HepG2 (cell line): ENCODE measurements around the gene KAT7. TPM values are rescaled to one million over a fixed set of nuclear protein-coding genes. Genes with fewer than 3 reads are reported as not detected.

ENCODE experiments used
- CBFB ChIP-seq: sonication (generic); formaldehyde crosslinking; IDR thresholded peaks from 2 replicates; pipeline ENCODE4 v1.4.0; 2020; ENCODE audit warnings: missing genetic modification reagents
- CBX1 ChIP-seq: IDR thresholded peaks from one replicate; pipeline ENCODE4 v1.6.1; 2016; ENCODE audit warnings: antibody characterized with exemption, low read depth
- CREBL2 ChIP-seq: sonication (generic); formaldehyde crosslinking; IDR thresholded peaks from 2 replicates; pipeline ENCODE4 v1.8.1; 2023; ENCODE audit warnings: missing genetic modification reagents, mild to moderate bottlenecking, borderline replicate concordance
- ESRRA ChIP-seq: sonication (generic); formaldehyde crosslinking; IDR thresholded peaks from 2 replicates; pipeline ENCODE4 v1.5.1; 2020; ENCODE audit warnings: mild to moderate bottlenecking, low read depth, missing genetic modification reagents
- FIP1L1 ChIP-seq: fragments of 200-400 bp; formaldehyde crosslinking; IDR thresholded peaks from 2 replicates; pipeline ENCODE4 v1.6.1; 2018; ENCODE audit warnings: low read depth, mild to moderate bottlenecking, low read length, moderate library complexity, borderline replicate concordance; ENCODE audit not compliant: insufficient read depth
- FOSL2 ChIP-seq: sonication (generic); formaldehyde crosslinking; IDR thresholded peaks from 2 replicates; pipeline ENCODE4 v1.4.0; 2020; ENCODE audit warnings: missing genetic modification reagents
- GABPA ChIP-seq, 2 experiments: IDR thresholded peaks; 2 replicates each; pipeline ENCODE4 v1.6.1; 2011 to 2016; ENCODE audit warnings: low read depth in 2 of 2, low read length in 1 of 2, missing biosample characterization in 1 of 2, missing genetic modification characterization in 1 of 2
- GABPB1 ChIP-seq: IDR thresholded peaks from 2 replicates; pipeline ENCODE4 v1.6.1; 2016; ENCODE audit warnings: mild to moderate bottlenecking, missing genetic modification reagents, moderate library complexity, missing compliant biosample characterization
- KAT8 ChIP-seq: IDR thresholded peaks from 2 replicates; pipeline ENCODE4 v1.6.1; 2016; ENCODE audit warnings: missing genetic modification reagents, missing compliant biosample characterization
- KLF6 ChIP-seq: IDR thresholded peaks from 2 replicates; pipeline ENCODE4 v1.8.0; 2016; ENCODE audit warnings: missing biosample characterization, missing genetic modification reagents
- MYC ChIP-seq: sonication (generic); formaldehyde crosslinking; IDR thresholded peaks from 2 replicates; pipeline ENCODE4 v1.9.0; 2021; ENCODE audit warnings: missing genetic modification reagents, borderline replicate concordance
- NR1H2 ChIP-seq: sonication (generic); formaldehyde crosslinking; IDR thresholded peaks from 2 replicates; pipeline ENCODE4 v1.8.1; 2022; ENCODE audit warnings: low read depth, missing genetic modification reagents, borderline replicate concordance
- POGZ ChIP-seq: sonication (generic); formaldehyde crosslinking; IDR thresholded peaks from 2 replicates; pipeline ENCODE4 v1.4.0; 2020; ENCODE audit warnings: mild to moderate bottlenecking, missing genetic modification reagents
- RERE ChIP-seq: IDR thresholded peaks from 2 replicates; pipeline ENCODE4 v1.6.1; 2016; ENCODE audit warnings: low read depth, missing genetic modification reagents, missing compliant biosample characterization
- SP1 ChIP-seq, 2 experiments: fragments of 450-650 bp in 1 of 2; sonication (generic) in 1 of 2; formaldehyde crosslinking in 1 of 2; IDR thresholded peaks; 2 replicates each; pipeline versions ENCODE4 v1.4.0 to v1.6.1; 2016 to 2020; ENCODE audit warnings: missing genetic modification reagents in 1 of 2
- SPEN ChIP-seq: sonication (generic); formaldehyde crosslinking; IDR thresholded peaks from 2 replicates; pipeline ENCODE4 v1.5.1; 2020; ENCODE audit warnings: low read depth, mild to moderate bottlenecking, missing genetic modification reagents
- TOPORS ChIP-seq: sonication (generic); formaldehyde crosslinking; IDR thresholded peaks from 2 replicates; pipeline ENCODE4 v1.8.0; 2023; ENCODE audit warnings: mild to moderate bottlenecking, missing genetic modification reagents
- ZBTB1 ChIP-seq: sonication (generic); formaldehyde crosslinking; IDR thresholded peaks from 2 replicates; pipeline ENCODE4 v1.4.0; 2020; ENCODE audit warnings: missing genetic modification reagents, borderline replicate concordance
- ZKSCAN5 ChIP-seq: sonication (generic); formaldehyde crosslinking; IDR thresholded peaks from 2 replicates; pipeline ENCODE4 v1.5.1; 2020; ENCODE audit warnings: mild to moderate bottlenecking, missing genetic modification reagents
- ZNF253 ChIP-seq: sonication (generic); formaldehyde crosslinking; IDR thresholded peaks from 2 replicates; pipeline ENCODE4 v1.8.0; 2022; ENCODE audit warnings: mild to moderate bottlenecking, missing genetic modification reagents, borderline replicate concordance
- ZNF432 ChIP-seq: sonication (generic); formaldehyde crosslinking; IDR thresholded peaks from 2 replicates; pipeline ENCODE4 v1.5.0; 2020; ENCODE audit warnings: missing genetic modification reagents, mild to moderate bottlenecking, borderline replicate concordance
- ZNF674 ChIP-seq: sonication (generic); formaldehyde crosslinking; IDR thresholded peaks from 2 replicates; pipeline ENCODE4 v1.5.0; 2020; ENCODE audit warnings: low read depth, mild to moderate bottlenecking, missing genetic modification reagents
- polyA plus RNA-seq, 8 experiments: library from polyadenylated mRNA; depleted of rRNA in 3 of 8; stranded (reverse) in 7 of 8; unstranded in 1 of 8; fragments of >200 nt; fragmentation: Illumina TruSeq in 4 of 8; extraction: Trizol in 4 of 8; gene quantifications; 2 replicates each; pipeline versions ENCODE4 v1.2.1 to v1.2.3, GENCODE V29; 2011 to 2016; ENCODE audit warnings: low read depth in 4 of 8, missing spikeins in 1 of 8, mixed read lengths in 1 of 8; ENCODE audit not compliant: insufficient read depth in 1 of 8
- total RNA-seq, 5 experiments: library from RNA; depleted of rRNA; stranded (reverse); fragments of >200 nt; fragmentation: Illumina TruSeq; extraction: Trizol; gene quantifications; 2 replicates each; pipeline ENCODE4 v1.2.3, GENCODE V29; 2016; ENCODE audit warnings: low read depth in 1 of 5
- TF ChIP-seq, protein P1 (sequence below): sonication (generic); formaldehyde crosslinking; IDR thresholded peaks from 2 replicates; pipeline ENCODE4 v1.5.0; 2020; ENCODE audit warnings: missing genetic modification reagents

The KAT7 gene
- total and polyA plus RNA-seq, 2 of the 13 experiments (the other 11 are each of a cell fraction or from before 2014, with no cell fraction given): 21.2 to 39.2 TPM

- TF ChIP-seq SPEN (CRISPR knock-in tag): no peak; the same call in 1 of the 2 replicates
- 0 out of 2 replicates have a peak, but pooled peaks have one; percentile 24 for TF ChIP-seq TOPORS (CRISPR knock-in tag)
- TF ChIP-seq CBFB: 0 out of 2 replicates have a peak, but pooled peaks have one; percentile 24
- TF ChIP-seq FOSL2 (CRISPR knock-in tag): no peak
- TF ChIP-seq MYC (CRISPR knock-in tag): peak; percentile 33; the same call in 1 of the 2 replicates
- TF ChIP-seq ZNF674: no peak
- TF ChIP-seq KAT8 (CRISPR knock-in tag): peak; percentile 43; the same call in 1 of the 2 replicates
- TF ChIP-seq RERE (CRISPR knock-in tag): no peak
- TF ChIP-seq, protein P1, sequence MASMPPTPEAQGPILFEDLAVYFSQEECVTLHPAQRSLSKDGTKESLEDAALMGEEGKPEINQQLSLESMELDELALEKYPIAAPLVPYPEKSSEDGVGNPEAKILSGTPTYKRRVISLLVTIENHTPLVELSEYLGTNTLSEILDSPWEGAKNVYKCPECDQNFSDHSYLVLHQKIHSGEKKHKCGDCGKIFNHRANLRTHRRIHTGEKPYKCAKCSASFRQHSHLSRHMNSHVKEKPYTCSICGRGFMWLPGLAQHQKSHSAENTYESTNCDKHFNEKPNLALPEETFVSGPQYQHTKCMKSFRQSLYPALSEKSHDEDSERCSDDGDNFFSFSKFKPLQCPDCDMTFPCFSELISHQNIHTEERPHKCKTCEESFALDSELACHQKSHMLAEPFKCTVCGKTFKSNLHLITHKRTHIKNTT (CRISPR knock-in tag): no peak
- 0 out of 2 replicates have a peak, but pooled peaks have one; percentile 43 for TF ChIP-seq KLF6
- TF ChIP-seq FIP1L1: 0 out of 2 replicates have a peak, but pooled peaks have one; percentile 55
- TF ChIP-seq ZNF253 (CRISPR knock-in tag): no peak
- TF ChIP-seq ESRRA: no peak
- no peak for TF ChIP-seq NR1H2 (CRISPR knock-in tag)
- peak; percentile 77 for TF ChIP-seq CBX1
- TF ChIP-seq CREBL2 (CRISPR knock-in tag): no peak
- TF ChIP-seq ZBTB1: no peak
- TF ChIP-seq ZKSCAN5: no peak
- no peak for TF ChIP-seq SP1 (IDR thresholded peaks at IDR 0.05)
- peak; percentile 90 for TF ChIP-seq SP1 (CRISPR knock-in tag; IDR thresholded peaks at IDR 0.05)
- peak; percentile 31 for TF ChIP-seq GABPB1 (CRISPR knock-in tag)
- no peak for TF ChIP-seq GABPA (IDR thresholded peaks at IDR 0.05; ENCODE audit: low read depth, low read length)
- no peak for TF ChIP-seq GABPA (CRISPR knock-in tag; IDR thresholded peaks at IDR 0.05; ENCODE audit: low read depth)
- TF ChIP-seq POGZ: peak; percentile 95
- TF ChIP-seq ZNF432: no peak
These were observed 24.5 kb upstream of the KAT7 start, which contains the start of gene FAM117A (continued) for GRCh38 chr17:49763735-49764558.
